HL-60 (cell line): ENCODE measurements around the gene NAIF1.
A peak's percentile ranks its signal among the peaks of the same experiment; 100 is the strongest.
"Not testable (repeated sequence)": the region's sequence is repeated elsewhere in the genome, so short reads cannot be mapped to it uniquely, and the experiment has no call there.

ENCODE experiments used
- DNase-seq, 2 experiments: peaks; one replicate each; pipeline ENCODE4 v3.0.0-alpha.2; 2010 to 2020; ENCODE audit warnings: low read depth in 1 of 2, low spot score in 1 of 2
- H3K27ac ChIP-seq: fragments of 250-450 bp; sonication (Bioruptor Pico); replicated peaks from 2 replicates; pipeline ENCODE4 v1.5.1; 2020; ENCODE audit warnings: mild to moderate bottlenecking, moderate library complexity
- H3K27me3 ChIP-seq: fragments of 250-450 bp; sonication (Bioruptor Pico); 2 replicates; pipeline ENCODE4 v1.5.1; 2021; ENCODE audit warnings: mild to moderate bottlenecking, moderate library complexity; ENCODE audit not compliant: insufficient read depth, poor library complexity, severe bottlenecking
- H3K4me3 ChIP-seq: replicated peaks from 2 replicates; pipeline ENCODE4 v1.5.1; 2011; ENCODE audit warnings: mild to moderate bottlenecking, control low read depth, low read length; ENCODE audit not compliant: insufficient read depth
- CTCF ChIP-seq: IDR thresholded peaks from one replicate; pipeline ENCODE4 v1.5.1; 2011; ENCODE audit warnings: low read length, control low read depth, inconsistent platforms; ENCODE audit not compliant: insufficient read depth
- GABPA ChIP-seq: IDR thresholded peaks from 2 replicates; pipeline ENCODE4 v1.6.1; 2012; ENCODE audit warnings: low read depth
- POLR2AphosphoS5 ChIP-seq: IDR thresholded peaks from 2 replicates; pipeline ENCODE4 v1.6.1; 2012; ENCODE audit warnings: low read depth
- REST ChIP-seq: IDR thresholded peaks from 2 replicates; pipeline ENCODE4 v1.6.1; 2012; ENCODE audit warnings: low read depth; ENCODE audit not compliant: insufficient replicate concordance
- SPI1 ChIP-seq: IDR thresholded peaks from 2 replicates; pipeline ENCODE4 v1.6.1; 2012; ENCODE audit warnings: low read depth, mild to moderate bottlenecking, borderline replicate concordance

The NAIF1 gene

GRCh38 chr9:128042043-128042442 lies 25.1 kb downstream of the NAIF1 start:
- DNase-seq = no peak
- no peaks in the 10 kb centered on the region for H3K27me3 ChIP-seq
- no peak for TF ChIP-seq REST
- no peak for TF ChIP-seq SPI1
- TF ChIP-seq CTCF = no peak
- no peak for TF ChIP-seq GABPA
- no peak for TF ChIP-seq POLR2AphosphoS5

GRCh38 chr9:128040783-128041182 lies 26.3 kb downstream of the NAIF1 start:
- H3K4me3 ChIP-seq, H3K27me3 ChIP-seq, H3K27ac ChIP-seq, DNase-seq: not testable (repeated sequence)

More at GRCh38 chr9:128042043-128042442, 25.1 kb downstream of the NAIF1 start:
- Histone ChIP-seq H3K27ac (no peak overlapping the region), H3K4me3 (no peak overlapping the region)

- not testable (repeated sequence) for H3K27ac ChIP-seq, H3K27me3 ChIP-seq, H3K4me3 ChIP-seq, DNase-seq
Observed at GRCh38 chr9:128036522-128036921, 30.6 kb downstream of the NAIF1 start.

- Histone ChIP-seq H3K27me3 (no peaks in the 10 kb centered on the region), H3K4me3 (no peak overlapping the region), H3K27ac (no peak overlapping the region)
- DNase-seq = peak; percentile 68 to 72
- TF ChIP-seq GABPA (no peak), REST (no peak), CTCF (peak; percentile 70)
Observed at GRCh38 chr9:128034821-128035652, 32.1 kb downstream of the NAIF1 start.

- Histone ChIP-seq H3K27me3 (no peaks in the 10 kb centered on the region), H3K27ac (no peak overlapping the region), H3K4me3 (no peak overlapping the region)
- no peak for DNase-seq
- TF ChIP-seq POLR2AphosphoS5 (no peak), REST (no peak), CTCF (no peak), SPI1 (no peak), GABPA (no peak)
Observed at GRCh38 chr9:128033609-128034008, 33.5 kb downstream of the NAIF1 start.
